Activated CD4-positive, alpha-beta T cell treated with anti-CD3 and anti-CD28 coated beads, Interleukin-2, amount 50 U/mL, for 1 hour (primary cell): ENCODE results near the gene NLRX1.
"Not testable (repeated sequence)": the region's sequence is repeated elsewhere in the genome, so short reads cannot be mapped to it uniquely, and the experiment has no call there.

Experiments used
- DNase-seq: peaks from one replicate; pipeline ENCODE4 v3.0.0-alpha.2; 2020

The NLRX1 gene

DNA sequence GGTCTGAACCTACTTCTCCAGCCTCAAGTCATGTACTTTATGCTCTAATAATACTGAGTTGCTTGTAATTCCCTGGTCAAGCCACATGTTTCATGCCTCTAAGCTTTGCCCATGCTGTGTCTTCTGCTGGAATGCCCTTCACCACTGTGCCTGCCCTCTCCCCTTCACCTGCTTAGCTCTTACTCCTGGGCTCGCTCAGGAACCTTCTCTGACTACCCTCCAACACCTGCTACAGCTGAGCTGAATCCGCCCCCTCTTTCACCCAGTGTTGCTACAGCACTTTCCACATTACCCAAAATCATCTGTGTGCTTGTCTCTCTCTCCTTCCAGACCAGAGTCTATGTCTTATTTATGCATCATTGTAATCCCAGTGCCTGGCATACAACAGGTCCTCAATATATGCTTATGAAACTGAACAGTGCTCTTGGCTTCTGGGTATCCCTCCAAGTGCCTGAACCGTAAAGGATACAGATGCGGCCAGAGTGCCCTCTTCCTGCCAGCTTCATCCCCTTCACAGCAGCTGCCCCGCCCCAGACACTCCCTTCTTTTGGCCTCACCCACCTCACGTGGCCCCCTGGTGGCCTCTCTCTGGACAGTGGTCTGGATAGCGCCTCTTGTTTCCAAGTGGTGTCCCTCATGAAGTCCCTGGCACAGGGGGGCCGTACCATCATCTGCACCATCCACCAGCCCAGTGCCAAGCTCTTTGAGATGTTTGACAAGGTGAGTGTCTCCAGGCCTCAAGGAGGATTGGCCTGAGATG, 12.6 kb upstream of the NLRX1 start:
- DNase-seq = no peak

DNA sequence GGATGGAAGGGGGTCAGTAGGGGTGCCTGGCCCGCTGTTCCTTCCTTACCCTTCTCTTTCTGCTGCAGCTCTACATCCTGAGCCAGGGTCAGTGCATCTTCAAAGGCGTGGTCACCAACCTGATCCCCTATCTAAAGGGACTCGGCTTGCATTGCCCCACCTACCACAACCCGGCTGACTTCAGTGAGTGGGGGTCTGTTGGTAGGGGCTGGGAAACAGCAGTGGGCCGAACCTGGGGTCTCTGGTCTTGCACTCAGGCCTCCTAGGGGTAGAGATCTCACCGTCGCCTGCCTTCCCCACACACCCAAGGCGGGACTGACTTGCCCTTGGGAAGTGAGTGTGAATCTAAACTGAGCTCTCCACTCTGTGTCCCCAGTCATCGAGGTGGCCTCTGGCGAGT, 12.0 kb upstream of the NLRX1 start:
- no peak for DNase-seq

DNA sequence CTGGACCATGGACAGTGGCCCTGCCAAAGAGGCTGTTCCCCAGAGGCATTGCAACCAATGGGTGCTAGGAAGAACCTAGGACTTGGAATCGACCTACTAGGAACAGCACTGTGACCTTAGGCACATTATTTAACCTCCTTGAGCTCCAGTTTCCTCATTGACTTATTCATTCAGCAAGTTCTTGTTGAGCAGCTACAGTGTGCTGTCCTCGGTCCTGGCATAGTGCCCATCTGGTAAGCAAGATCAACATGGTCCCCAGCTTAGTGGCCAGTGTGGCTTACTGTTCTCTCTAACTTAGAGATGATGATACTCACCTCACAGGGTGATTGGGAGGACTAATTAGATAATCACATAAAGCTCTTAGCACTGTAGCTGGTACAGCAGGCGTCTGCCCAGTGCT, 11.5 kb upstream of the NLRX1 start:
- DNase-seq = no peak

DNA sequence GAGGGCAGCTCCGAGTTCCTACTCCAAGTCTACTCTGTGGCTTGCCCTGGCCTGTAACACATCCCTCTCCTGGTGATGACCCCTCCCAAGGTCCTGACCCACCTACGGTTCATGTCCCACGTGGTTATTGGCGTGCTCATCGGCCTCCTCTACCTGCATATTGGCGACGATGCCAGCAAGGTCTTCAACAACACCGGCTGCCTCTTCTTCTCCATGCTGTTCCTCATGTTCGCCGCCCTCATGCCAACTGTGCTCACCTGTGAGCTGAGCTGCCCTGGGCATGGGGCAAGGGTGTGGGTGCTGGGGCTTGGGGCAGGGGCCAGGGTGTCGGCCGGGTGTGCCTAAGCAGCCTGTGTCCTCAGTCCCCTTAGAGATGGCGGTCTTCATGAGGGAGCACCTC, 10.1 kb upstream of the NLRX1 start:
- no peak for DNase-seq

DNA sequence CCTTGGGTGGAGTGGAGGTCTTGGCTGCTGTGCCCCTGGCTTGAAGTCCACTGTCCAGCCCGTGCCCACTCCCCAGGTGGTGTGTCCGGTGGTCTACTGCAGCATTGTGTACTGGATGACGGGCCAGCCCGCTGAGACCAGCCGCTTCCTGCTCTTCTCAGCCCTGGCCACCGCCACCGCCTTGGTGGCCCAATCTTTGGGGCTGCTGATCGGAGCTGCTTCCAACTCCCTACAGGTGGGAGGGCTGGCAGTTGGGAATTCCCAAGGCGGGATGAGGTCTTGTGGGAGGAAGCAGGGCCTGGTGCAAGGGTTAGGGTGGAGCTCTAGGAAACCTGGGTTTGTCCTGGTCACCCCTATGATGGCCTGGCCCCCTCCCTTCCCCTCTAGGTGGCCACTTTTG, 8.4 kb upstream of the NLRX1 start:
- no peak for DNase-seq

DNA sequence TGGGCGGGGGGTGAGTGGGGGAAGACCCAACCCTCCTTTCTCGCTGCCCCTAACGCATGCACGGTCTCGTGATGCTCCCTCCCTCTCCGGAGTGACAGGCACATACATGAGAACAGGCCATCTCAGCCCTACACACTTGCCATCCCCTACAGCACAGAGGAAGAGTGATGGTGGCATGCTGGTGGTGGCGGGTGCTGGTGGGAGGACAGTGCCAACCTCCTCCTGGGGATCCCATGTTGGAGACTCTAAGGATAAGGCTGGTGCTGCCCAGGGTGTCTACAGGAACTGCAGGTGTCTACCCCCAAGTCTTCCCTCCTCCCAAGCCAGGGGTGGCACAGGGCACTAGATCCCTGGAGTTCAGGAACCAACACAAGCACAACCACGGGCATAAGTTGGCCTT, 6.7 kb upstream of the NLRX1 start:
- DNase-seq = no peak

DNA sequence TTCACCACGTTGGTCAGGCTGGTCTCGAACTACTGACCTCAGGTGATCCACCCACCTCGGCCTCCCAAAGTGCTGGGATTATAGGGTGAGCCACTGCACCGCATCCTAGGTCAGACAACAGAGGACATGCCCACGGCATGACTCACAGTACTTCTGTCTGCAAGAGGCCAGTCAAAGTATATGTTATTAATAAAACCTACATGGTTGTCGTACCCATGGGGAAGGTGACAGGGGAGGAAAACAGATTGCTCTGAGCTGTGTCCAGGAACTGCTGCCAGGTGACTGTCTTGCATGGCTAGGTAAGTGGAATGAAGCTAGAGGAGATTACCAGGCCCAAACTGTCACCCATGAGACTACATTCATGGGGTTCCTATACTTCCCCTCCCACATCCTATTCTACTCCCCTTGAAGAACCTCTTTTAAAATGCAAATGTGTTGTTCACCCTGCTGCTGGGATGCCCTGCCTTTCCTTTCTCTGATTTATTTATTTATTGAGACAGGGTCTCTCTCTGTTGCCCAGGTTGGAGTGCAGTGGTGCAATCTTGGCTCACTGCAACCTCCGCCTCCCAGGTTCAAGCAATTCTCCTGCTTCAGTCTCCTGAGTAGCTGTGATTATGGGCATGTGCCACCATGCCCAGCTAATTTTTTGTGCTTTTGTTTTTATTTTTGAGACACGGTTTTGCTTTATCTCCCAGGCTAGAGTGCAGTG, 2.0 kb upstream of the NLRX1 start:
- no peak for DNase-seq

DNA sequence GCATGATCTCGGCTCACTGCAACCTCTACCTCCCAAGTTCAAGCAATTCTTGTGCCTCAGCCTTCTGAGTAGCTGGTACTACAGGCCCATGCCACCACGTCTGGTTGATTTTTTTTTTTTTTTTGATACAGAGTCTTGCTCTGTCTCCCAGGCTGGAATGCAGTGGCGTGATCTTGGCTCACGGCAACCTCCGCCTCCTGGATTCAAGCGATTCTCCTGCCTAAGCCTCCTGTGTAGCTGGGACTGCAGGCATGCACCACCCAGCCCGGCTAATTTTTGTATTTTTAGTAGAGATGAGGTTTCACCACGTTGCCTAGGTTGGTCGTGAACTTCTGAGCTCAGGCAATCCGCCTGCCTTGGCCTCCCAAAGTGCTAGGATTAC, 1.5 kb upstream of the NLRX1 start:
- not testable (repeated sequence) for DNase-seq

DNA sequence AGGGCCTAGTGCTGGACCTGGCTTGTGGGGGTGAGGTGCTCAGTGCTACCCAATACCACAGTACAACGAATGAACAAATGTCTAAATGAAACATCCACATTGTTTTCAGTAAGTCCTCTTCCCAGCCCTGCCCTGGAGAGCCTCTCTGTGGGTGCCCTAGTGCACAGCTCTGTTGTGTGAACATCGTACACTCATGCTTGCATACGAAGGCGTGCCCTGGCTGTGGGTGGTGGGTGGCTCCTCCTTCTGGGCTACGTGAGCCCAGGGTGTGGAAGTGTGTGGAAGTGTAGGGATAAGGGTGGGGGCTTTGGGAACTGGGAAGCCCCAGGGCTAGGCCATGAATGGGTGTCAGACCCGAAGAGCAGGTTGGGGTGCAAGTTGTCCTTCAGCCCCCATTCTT, 592 bp upstream of the NLRX1 start:
- no peak for DNase-seq

DNA sequence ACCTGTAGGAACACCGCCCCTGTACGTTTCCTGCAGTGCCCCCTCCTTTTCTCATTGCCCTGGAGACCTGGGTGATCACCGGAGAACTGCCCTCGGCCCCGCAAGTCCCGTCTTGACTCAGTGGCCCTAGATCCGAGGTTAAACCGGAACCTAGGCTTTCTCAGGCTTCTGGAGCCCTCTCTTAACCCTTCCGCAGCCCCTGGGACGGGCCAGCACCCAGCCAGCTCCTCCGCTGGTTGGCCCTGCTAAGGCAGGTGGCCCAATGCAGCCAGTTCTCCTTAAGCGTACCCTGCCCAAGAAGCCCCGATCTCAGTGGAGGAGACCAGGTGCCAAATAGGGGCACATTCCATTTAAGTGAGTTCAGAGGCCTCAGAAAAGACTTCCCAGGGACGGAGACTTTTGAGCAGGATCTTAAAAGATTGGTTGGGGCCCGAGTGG, 776 bp downstream of the NLRX1 start:
- DNase-seq = peak; percentile 16

DNA sequence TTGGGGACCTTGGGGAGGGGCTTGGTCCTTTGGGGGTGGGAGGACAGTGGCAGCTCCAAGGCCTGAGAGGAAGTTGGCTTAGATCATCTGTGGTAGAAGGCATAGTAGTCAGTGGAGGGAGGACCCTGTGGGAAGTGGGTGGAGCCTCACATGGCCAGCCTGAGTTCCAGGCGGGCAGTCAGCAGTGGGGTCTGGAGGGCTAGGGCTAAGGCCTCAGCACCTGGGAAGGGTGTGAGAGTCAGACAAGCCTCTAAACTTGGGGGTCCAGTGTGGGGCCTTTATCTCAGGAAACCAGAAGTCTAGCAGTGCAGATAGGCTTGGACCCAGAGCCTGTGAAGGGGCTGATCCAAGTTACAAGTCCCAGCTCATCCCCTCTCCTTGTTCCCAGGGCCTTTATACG, 4.0 kb downstream of the NLRX1 start:
- DNase-seq = no peak

DNA sequence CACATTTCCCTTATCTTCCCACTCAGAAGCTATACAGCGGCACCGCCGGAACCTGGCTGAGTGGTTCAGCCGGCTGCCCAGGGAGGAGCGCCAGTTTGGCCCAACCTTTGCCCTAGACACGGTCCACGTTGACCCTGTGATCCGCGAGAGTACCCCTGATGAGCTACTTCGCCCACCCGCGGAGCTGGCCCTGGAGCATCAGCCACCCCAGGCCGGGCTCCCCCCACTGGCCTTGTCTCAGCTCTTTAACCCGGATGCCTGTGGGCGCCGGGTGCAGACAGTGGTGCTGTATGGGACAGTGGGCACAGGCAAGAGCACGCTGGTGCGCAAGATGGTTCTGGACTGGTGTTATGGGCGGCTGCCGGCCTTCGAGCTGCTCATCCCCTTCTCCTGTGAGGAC, 4.9 kb downstream of the NLRX1 start:
- no peak for DNase-seq

DNA sequence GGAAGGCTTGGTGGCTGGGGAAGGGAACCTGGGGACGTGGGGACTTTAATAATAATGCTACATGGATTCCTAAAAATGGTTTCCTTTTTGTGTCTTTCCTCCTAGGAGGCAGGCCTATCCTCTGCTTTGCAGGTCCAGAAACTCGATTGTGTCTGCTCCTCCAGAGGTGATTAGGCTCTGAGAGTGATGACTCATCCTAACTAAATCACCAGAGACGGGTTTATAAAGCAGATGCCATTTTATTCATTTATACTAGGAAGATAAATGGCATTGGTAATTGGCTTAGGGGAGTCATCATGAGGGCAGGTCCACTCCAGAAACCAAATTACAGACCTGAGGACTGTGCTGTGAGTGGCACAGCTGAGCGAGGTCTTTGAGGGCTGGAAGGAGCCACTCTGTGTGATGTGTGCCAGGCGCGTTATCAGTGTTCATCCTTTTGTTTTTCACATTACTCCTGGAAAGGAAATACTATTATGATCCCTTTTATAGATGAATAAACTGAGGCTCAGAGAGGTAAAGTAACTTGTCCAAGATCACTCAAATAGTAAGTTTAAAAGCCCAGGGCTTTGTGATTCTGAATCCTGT, 7.1 kb downstream of the NLRX1 start:
- DNase-seq = no peak

DNA sequence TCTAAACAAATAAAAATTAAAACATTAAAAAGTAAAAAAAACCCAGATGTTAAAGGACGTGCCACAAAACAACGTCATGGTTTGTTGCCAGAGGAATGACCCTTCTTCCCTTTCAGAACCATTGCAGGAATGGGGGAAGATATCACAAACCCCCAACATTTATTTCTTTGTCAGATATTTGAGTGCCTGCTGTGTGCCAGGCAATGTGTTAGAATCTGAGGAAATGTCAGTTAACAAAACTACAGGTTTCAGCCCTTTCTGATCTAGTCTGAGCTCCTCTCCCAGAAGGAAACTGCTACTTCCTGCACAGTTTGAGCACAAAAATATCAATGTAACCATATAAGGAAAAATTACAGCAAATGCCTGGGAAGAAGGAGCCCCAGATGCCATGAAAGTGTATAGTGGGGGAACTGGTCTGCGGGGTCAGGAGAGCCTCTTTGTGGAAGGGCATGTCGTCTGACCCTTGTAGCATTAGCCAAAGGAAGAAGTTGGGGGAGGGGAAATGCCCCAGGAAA, 9.7 kb downstream of the NLRX1 start:
- no peak for DNase-seq

DNA sequence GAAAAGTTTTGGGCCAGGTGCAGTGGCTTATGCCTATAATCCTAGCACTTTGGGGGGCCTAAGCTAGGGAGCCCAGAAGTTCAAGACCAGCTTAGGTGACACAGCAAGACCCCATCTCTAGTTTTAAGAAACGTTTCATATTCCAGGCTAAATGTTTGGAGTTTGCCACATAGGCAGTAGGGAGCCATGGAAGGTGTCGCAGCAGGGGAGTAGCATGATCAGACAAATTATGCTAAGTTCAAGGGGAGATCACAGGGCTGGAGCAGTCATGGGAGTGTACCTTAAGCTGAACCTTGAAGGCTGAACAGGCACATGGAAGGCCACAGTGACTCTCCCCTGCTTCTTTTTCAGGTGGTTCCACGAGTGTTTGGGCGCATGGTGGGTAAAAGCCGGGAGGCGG, 10.8 kb downstream of the NLRX1 start:
- no peak for DNase-seq

DNA sequence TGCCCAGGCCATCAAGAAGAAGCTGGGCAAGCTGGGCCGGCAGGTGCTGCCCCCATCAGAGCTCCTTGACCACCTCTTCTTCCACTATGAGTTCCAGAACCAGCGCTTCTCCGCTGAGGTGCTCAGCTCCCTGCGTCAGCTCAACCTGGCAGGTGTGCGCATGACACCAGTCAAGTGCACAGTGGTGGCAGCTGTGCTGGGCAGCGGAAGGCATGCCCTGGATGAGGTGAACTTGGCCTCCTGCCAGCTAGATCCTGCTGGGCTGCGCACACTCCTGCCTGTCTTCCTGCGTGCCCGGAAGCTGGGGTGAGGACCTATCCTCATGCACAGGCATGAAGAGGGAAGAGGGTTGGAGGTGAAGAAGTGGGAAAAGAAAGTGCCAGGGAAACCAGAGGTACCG, 11.5 kb downstream of the NLRX1 start:
- no peak for DNase-seq

DNA sequence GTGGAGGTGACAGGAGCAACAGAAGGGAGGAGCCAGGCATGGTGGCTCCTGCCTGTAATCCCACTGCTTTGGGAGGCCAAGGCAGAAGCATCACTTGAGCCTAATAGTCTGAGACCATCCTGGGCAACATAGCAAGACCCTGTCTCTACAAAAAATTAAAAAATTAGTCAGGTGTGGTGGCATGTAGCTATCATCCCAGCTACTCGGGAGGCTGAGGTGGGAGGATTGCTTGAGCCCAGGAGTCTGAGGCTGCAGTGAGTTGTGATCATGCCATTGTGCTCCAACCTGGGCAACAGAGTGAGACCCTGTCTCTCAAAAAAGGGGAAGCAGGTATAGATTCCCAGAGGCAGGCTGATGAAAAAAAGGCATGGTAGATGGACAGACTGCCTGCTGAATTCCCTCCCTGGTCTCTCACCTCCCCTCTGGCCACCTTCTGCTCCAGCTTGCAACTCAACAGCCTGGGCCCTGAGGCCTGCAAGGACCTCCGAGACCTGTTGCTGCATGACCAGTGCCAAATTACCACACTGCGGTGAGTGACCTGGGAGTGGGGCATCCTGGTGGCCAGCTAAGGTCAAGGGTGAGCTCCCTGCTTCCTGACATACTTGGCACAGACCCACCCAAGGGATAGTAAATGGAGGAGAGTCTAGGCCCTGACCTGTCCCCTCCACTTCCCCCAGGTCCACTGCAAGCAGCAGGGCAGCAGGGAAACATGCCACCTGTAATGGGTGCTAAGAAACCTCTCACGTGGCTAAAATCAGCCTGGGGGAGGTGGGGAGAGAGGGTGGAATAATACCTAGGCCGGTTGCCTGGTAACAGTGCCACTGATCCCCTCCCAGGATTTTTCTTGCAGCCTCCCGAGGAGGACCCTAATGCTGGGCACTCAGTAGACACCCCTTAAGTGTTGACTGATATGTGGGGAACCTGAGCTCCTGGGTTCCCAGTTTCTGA, 12.5 kb downstream of the NLRX1 start:
- DNase-seq = no peak

DNA sequence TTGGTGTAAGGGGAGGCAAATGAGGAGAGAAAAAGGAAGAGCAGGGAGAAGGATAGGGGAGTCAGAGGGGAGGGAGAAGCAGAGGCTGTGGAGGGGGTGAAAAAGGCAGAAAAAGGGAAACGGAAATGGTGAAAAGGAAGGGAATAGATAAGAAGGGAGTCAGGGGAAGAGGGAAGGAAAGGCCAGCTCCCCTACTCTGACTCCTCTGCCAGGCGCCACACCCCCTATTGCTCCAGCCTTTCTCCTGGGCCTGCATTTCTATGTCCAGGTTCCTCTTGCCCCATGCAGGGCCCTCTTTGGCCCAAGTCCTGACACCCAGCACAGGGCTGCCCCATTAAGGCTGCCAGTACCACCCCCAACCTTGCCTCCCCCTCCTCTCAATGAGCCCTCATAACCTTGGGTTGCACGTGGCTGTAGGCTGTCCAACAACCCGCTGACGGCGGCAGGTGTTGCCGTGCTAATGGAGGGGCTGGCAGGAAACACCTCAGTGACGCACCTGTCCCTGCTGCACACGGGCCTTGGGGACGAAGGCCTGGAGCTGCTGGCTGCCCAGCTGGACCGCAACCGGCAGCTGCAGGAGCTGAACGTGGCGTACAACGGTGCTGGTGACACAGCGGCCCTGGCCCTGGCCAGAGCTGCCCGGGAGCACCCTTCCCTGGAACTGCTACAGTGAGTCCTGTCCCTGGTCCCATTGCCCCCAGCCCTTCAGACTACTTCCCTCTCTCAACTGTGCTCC, 13.3 kb downstream of the NLRX1 start:
- no peak for DNase-seq

DNA sequence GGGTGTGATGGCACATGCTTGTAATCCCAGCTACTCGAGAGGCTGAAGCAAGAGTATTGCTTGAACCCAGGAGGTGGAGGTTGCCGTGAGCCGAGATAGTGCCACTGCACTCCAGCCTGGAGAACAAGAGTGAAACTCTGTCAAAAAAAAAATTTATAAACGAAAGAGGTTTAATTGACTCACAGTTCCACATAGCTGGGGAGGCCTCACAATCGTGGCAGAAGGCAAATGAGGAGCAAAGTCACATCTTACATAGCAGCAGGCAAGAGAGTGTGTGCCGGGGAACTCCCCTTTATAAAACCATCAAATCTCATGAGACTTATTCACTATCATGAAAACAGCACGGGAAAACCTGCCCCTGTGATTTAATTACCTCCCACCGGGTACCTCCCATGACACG, 15.9 kb downstream of the NLRX1 start:
- not testable (repeated sequence) for DNase-seq

DNA sequence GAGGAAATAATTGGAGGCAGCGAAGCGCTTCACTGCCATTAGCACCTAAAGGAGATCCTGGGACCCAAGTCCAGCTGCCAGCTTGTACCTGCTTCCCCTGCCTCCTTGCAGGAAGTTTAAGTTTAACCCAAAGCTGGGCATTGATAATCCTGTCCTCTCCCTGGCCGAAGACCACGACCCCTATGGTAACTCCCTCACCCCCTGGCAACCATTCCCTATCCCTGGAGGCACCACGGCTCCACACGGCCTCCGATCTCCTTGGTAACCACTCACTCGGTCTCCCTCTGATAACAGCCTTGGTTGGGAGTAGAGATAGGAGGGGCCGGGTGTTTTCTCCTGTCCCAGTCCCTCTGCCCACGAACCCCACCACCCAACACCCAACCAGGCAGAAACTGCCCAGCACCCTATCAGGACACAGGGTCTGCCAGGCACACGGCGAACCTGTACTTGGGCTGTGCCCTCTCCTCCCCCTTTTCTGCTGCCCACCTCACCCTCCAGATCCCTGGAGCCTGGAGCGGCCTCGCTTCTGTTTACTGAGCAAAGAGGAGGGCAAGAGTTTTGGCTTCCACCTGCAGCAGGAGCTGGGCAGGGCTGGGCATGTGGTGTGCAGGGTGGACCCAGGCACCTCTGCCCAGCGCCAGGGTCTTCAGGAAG, 17.6 kb downstream of the NLRX1 start:
- no peak for DNase-seq

DNA sequence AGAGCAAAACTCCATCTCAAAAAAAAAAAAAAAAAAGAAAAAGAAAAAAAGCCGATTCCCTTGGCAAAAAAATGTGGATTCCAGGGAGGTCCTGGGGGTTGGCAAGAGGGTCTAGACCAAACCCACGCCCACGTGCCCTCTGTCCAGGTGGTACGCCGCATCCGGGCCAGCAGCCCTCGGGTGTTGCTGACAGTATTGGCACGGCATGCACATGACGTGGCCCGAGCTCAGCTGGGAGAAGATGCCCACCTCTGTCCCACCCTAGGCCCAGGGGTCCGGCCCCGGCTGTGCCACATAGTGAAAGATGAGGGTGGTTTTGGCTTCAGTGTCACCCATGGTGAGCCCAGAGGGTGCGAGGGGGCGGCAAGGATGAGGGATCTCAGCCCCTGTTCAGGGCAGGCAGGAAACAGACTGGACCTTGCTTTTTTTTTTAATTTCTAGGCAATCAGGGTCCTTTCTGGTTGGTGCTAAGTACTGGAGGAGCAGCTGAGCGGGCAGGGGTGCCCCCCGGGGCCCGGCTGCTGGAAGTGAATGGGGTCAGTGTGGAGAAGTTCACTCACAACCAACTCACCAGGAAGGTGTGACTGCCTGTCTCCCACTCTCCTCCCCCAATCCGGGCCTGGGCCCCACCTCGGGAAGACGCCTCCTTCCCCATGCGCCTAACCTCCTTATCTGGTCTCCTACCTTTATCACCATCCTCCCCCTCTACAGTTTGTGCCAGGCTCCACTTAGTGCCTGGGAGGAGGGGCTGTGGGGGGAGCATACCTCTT, 18.8 kb downstream of the NLRX1 start:
- no peak for DNase-seq
